ENCODE data around the gene CSF1R. TPM values are rescaled to one million over a fixed set of nuclear protein-coding genes. Genes with fewer than 3 reads are reported as not detected.

The CSF1R gene
- total and polyA plus RNA-seq, 4 donors = 5.4 to 46.2 (median 22.1) TPM

GRCh38 chr5:150101023-150101422 is 14.7 kb upstream of the CSF1R start (continued):
- TF ChIP-seq CTCF (IDR thresholded peaks at IDR 0.05; ENCODE audit: low read depth, low read length, missing input control) = no peak
- TF ChIP-seq ATF3 (IDR thresholded peaks at IDR 0.05) = no peak
- TF ChIP-seq JUND (IDR thresholded peaks at IDR 0.05) = no peak
- no peak for TF ChIP-seq RXRA (IDR thresholded peaks at IDR 0.05)

GRCh38 chr5:150097152-150097551 is 10.8 kb upstream of the CSF1R start:
- TF ChIP-seq CTCF (IDR thresholded peaks at IDR 0.05; ENCODE audit: low read depth, low read length, missing input control) (no peak), FOXA1 (IDR thresholded peaks at IDR 0.05) (no peak), RAD21 (IDR thresholded peaks at IDR 0.05) (no peak), HNF4G (IDR thresholded peaks at IDR 0.05) (no peak), HNF4A (conservative IDR thresholded peaks at IDR 0.05) (no peak), YY1 (IDR thresholded peaks at IDR 0.05) (no peak), NR2F2 (IDR thresholded peaks at IDR 0.05) (no peak), TAF1 (conservative IDR thresholded peaks at IDR 0.05) (no peak), REST (IDR thresholded peaks at IDR 0.05) (no peak), EGR1 (IDR thresholded peaks at IDR 0.05; ENCODE audit: low read depth in 2 of 2) (no peak), RXRA (IDR thresholded peaks at IDR 0.05) (no peak), MAX (IDR thresholded peaks at IDR 0.05) (no peak)
- Histone ChIP-seq H3K36me3 (ENCODE audit: control insufficient read depth in 4 of 4, insufficient read depth in 3 of 4, low read depth in 1 of 4, low read length in 3 of 4) (no peaks in the 10 kb centered on the region), H3K9ac (ENCODE audit: low read depth in 1 of 2, low read length in 2 of 2) (no peak overlapping the region), H3K27ac (ENCODE audit: low read depth in 1 of 2, low read length in 2 of 2) (no peak overlapping the region), H3K27me3 (ENCODE audit: control insufficient read depth in 4 of 4, insufficient read depth in 4 of 4, low read length in 3 of 4) (no peaks in the 10 kb centered on the region), H3K4me1 (ENCODE audit: control insufficient read depth in 4 of 4, insufficient read depth in 4 of 4, low read length in 3 of 4) (no peaks in the 10 kb centered on the region), H3K4me3 (ENCODE audit: low read depth in 1 of 3, low read length in 3 of 3) (no peak overlapping the region), H3K9me3 (ENCODE audit: control insufficient read depth in 4 of 4, low read length in 3 of 4) (no peaks in the 10 kb centered on the region)
- no peak for DNase-seq (ENCODE audit: low spot score)
